Keratinocyte (primary cell): ENCODE results near the gene CDC42EP4. TPM values are rescaled to one million over a fixed set of nuclear protein-coding genes. Genes with fewer than 3 reads are reported as not detected.

Experiments used
- DNase-seq: peaks from one replicate; pipeline ENCODE4 v3.0.0-alpha.2; 2011; ENCODE audit warnings: low read depth, missing footprints, low spot score
- FAIRE-seq: peaks from 2 replicates; lab custom pipeline; 2011; peaks lifted over from hg19 to GRCh38; lab: Jason Lieb, UNC
- H2AFZ ChIP-seq: 2 replicates; pipeline ENCODE4 v1.6.0; 2012; ENCODE audit warnings: low read length, control low read depth, inconsistent platforms; ENCODE audit not compliant: control insufficient read depth
- H3K27ac ChIP-seq: 2 replicates; pipeline ENCODE4 v1.5.1; 2011; ENCODE audit warnings: low read length; ENCODE audit not compliant: control insufficient read depth, insufficient read depth
- H3K27me3 ChIP-seq: 3 replicates; pipeline ENCODE4 v1.6.0; 2011; ENCODE audit warnings: low read length; ENCODE audit not compliant: control insufficient read depth, insufficient read depth; ENCODE audit errors: extremely low read depth
- H3K36me3 ChIP-seq, 2 experiments: 2 replicates in 1 of 2; 3 replicates in 1 of 2; pipeline ENCODE4 v1.5.1; 2011; ENCODE audit warnings: low read length in 2 of 2, mild to moderate bottlenecking in 1 of 2; ENCODE audit not compliant: control insufficient read depth in 2 of 2, insufficient read depth in 2 of 2; ENCODE audit errors: extremely low read depth in 1 of 2
- H3K4me1 ChIP-seq: 3 replicates; pipeline ENCODE4 v1.5.1; 2011; ENCODE audit warnings: low read length; ENCODE audit not compliant: control insufficient read depth, insufficient read depth; ENCODE audit errors: extremely low read depth
- H3K4me2 ChIP-seq: 3 replicates; pipeline ENCODE4 v1.6.0; 2011; ENCODE audit warnings: low read depth, low read length; ENCODE audit not compliant: control insufficient read depth, insufficient read depth; ENCODE audit errors: extremely low read depth
- H3K4me3 ChIP-seq, 3 experiments: fragments of 200-600 bp in 1 of 3; sonication (generic) in 1 of 3; 2 replicates in 2 of 3; 3 replicates in 1 of 3; pipeline ENCODE4 v1.5.1; 2011 to 2016; ENCODE audit warnings: low read length in 3 of 3, mild to moderate bottlenecking in 3 of 3, control low read depth in 2 of 3, inconsistent platforms in 1 of 3, low read depth in 1 of 3, mixed read lengths in 1 of 3, mixed run types in 1 of 3, moderate library complexity in 1 of 3; ENCODE audit not compliant: control insufficient read depth in 2 of 3, insufficient read depth in 2 of 3; ENCODE audit errors: extremely low read depth in 1 of 3
- H3K79me2 ChIP-seq: 2 replicates; pipeline ENCODE4 v1.6.0; 2012; ENCODE audit warnings: low read length; ENCODE audit not compliant: control insufficient read depth, insufficient read depth
- H3K9ac ChIP-seq: 3 replicates; pipeline ENCODE4 v1.6.0; 2011; ENCODE audit warnings: low read length; ENCODE audit not compliant: control insufficient read depth, insufficient read depth; ENCODE audit errors: extremely low read depth
- H3K9me1 ChIP-seq: 3 replicates; pipeline ENCODE4 v1.6.0; 2011; ENCODE audit warnings: low read length; ENCODE audit not compliant: control insufficient read depth, insufficient read depth; ENCODE audit errors: extremely low read depth
- H3K9me3 ChIP-seq: 2 replicates; pipeline ENCODE4 v1.5.1; 2012; ENCODE audit warnings: low read depth, low read length; ENCODE audit not compliant: control insufficient read depth
- H4K20me1 ChIP-seq: 3 replicates; pipeline ENCODE4 v1.6.0; 2011; ENCODE audit warnings: low read length; ENCODE audit not compliant: control insufficient read depth, insufficient read depth; ENCODE audit errors: extremely low read depth
- CTCF ChIP-seq, 3 experiments: IDR thresholded peaks in 1 of 3; conservative IDR thresholded peaks in 1 of 3; optimal IDR thresholded peaks in 1 of 3; 2 replicates in 2 of 3; 3 replicates in 1 of 3; pipeline versions ENCODE3 to v1.5.1; 2011; ENCODE audit warnings: low read length in 3 of 3, mild to moderate bottlenecking in 3 of 3, moderate library complexity in 2 of 3, control low read depth in 1 of 3, inconsistent platforms in 1 of 3; ENCODE audit not compliant: insufficient read depth in 2 of 3; ENCODE audit errors: extremely low read depth in 1 of 3
- EZH2 ChIP-seq: IDR thresholded peaks from one replicate; pipeline ENCODE4 v1.6.1; 2012; ENCODE audit warnings: inconsistent platforms, mild to moderate bottlenecking, low read length, moderate library complexity
- dilution Hi-C: fragments of 300-500 bp; cut with MboI; formaldehyde crosslinking; loops from one replicate; pipeline ENCODE4 v1.7.0; 2020; ENCODE audit warnings: low sequenced_read_pairs; ENCODE audit not compliant: extremely low pct_ligation_motif_present
- polyA plus RNA-seq, 5 experiments: library from polyadenylated mRNA; depleted of rRNA in 3 of 5; stranded (reverse) in 3 of 5; stranded (forward) in 1 of 5; unstranded in 1 of 5; fragments of >200 nt; gene quantifications; 1 replicate in 1 of 5; 2 replicates in 3 of 5; 3 replicates in 1 of 5; pipeline versions ENCODE4 v1.2.1 to v1.2.3, GENCODE V29; 2011 to 2012; ENCODE audit warnings: missing spikeins in 2 of 5, low read depth in 1 of 5, low replicate concordance in 1 of 5

CDC42EP4 gene
- polyA plus RNA-seq, 1 donor (not counting 4 experiments of a cell fraction or from before 2014, with no cell fraction given), result 9.4 TPM

- Histone ChIP-seq H3K4me3 (no peak overlapping the region), H3K9me3 (no peaks in the 10 kb centered on the region), H4K20me1 (no peaks in the 10 kb centered on the region), H3K9me1 (no peaks in the 10 kb centered on the region), H2AFZ (no peak overlapping the region), H3K9ac (no peak overlapping the region), H3K4me2 (no peak overlapping the region), H3K27me3 (peaks cover 3% of the 10 kb centered on the region), H3K79me2 (no peaks in the 10 kb centered on the region), H3K36me3 (no peaks in the 10 kb centered on the region), H3K4me1 (no peaks in the 10 kb centered on the region), H3K27ac (no peak overlapping the region)
- TF ChIP-seq CTCF (optimal IDR thresholded peaks at IDR 0.05 in 1 of 3, IDR thresholded peaks at IDR 0.05 in 1 of 3, conservative IDR thresholded peaks at IDR 0.05 in 1 of 3; ENCODE audit: extremely low read depth in 1 of 3, insufficient read depth in 2 of 3, low read length in 3 of 3) (no peak), EZH2 (no peak)
- DNase-seq, result no peak
- dilution Hi-C loops, result no loop called here
- FAIRE-seq, result no peak
Measured at GRCh38 chr17:73256220-73256619, 55.6 kb downstream of the CDC42EP4 start.

GRCh38 chr17:73255671-73256181 lies 56.1 kb downstream of the CDC42EP4 start:
- no peaks in the 10 kb centered on the region for H3K9me3 ChIP-seq
- no peak overlapping the region for H3K4me2 ChIP-seq
- H3K4me3 ChIP-seq, result no peak overlapping the region
- no peaks in the 10 kb centered on the region for H3K79me2 ChIP-seq
- no peak overlapping the region for H3K9ac ChIP-seq
- no peaks in the 10 kb centered on the region for H3K4me1 ChIP-seq
- no peak overlapping the region for H2AFZ ChIP-seq
- dilution Hi-C loops, result no loop called here
- TF ChIP-seq EZH2 (no peak), CTCF (optimal IDR thresholded peaks at IDR 0.05 in 1 of 3, IDR thresholded peaks at IDR 0.05 in 1 of 3, conservative IDR thresholded peaks at IDR 0.05 in 1 of 3; ENCODE audit: extremely low read depth in 1 of 3, insufficient read depth in 2 of 3, low read length in 3 of 3) (peak; percentile 94 to 100 (median 96))
- H3K27me3 ChIP-seq, result peaks cover 3% of the 10 kb centered on the region
- no peaks in the 10 kb centered on the region for H4K20me1 ChIP-seq
- H3K27ac ChIP-seq, result no peak overlapping the region
- no peak for DNase-seq
- H3K9me1 ChIP-seq, result no peaks in the 10 kb centered on the region
- FAIRE-seq, result peak; percentile 80
- H3K36me3 ChIP-seq, result no peaks in the 10 kb centered on the region
